Measurements from ENCODE around the gene SH2D5.

DNA sequence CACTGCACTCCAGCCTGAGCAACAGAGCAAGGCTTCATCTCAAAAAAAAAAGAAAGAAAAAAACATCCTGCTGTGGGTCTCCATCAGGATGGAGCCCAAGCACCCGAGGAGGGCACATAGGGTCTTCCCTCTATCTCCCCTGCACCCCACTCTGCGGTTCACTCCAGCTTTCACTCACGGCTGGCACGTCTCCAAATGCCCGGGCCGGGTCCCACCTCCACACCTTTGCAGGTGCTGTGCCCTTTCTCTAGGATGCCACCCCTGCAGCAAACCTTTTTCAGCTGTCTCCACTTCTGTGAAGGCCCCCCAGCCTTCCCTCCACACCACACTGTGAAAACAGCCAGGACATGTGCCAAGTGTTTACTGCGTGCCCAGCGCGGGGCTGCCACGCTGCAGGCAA, 48.9 kb downstream of the SH2D5 start:
- TF ChIP-seq RAD21 (conservative IDR thresholded peaks at IDR 0.05 in 1 of 2, IDR thresholded peaks at IDR 0.05 in 1 of 2), result no peak
- TF ChIP-seq, protein P1, sequence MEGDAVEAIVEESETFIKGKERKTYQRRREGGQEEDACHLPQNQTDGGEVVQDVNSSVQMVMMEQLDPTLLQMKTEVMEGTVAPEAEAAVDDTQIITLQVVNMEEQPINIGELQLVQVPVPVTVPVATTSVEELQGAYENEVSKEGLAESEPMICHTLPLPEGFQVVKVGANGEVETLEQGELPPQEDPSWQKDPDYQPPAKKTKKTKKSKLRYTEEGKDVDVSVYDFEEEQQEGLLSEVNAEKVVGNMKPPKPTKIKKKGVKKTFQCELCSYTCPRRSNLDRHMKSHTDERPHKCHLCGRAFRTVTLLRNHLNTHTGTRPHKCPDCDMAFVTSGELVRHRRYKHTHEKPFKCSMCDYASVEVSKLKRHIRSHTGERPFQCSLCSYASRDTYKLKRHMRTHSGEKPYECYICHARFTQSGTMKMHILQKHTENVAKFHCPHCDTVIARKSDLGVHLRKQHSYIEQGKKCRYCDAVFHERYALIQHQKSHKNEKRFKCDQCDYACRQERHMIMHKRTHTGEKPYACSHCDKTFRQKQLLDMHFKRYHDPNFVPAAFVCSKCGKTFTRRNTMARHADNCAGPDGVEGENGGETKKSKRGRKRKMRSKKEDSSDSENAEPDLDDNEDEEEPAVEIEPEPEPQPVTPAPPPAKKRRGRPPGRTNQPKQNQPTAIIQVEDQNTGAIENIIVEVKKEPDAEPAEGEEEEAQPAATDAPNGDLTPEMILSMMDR (IDR thresholded peaks at IDR 0.05), result no peak
- TF ChIP-seq, protein P2, sequence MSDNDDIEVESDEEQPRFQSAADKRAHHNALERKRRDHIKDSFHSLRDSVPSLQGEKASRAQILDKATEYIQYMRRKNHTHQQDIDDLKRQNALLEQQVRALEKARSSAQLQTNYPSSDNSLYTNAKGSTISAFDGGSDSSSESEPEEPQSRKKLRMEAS (IDR thresholded peaks at IDR 0.05), result no peak
- TF ChIP-seq KDM5A (IDR thresholded peaks at IDR 0.05), result no peak
- TF ChIP-seq POLR2A (IDR thresholded peaks at IDR 0.05; ENCODE audit: low read length), result no peak
- TF ChIP-seq JUNB (IDR thresholded peaks at IDR 0.05), result no peak
- TF ChIP-seq, protein P3, sequence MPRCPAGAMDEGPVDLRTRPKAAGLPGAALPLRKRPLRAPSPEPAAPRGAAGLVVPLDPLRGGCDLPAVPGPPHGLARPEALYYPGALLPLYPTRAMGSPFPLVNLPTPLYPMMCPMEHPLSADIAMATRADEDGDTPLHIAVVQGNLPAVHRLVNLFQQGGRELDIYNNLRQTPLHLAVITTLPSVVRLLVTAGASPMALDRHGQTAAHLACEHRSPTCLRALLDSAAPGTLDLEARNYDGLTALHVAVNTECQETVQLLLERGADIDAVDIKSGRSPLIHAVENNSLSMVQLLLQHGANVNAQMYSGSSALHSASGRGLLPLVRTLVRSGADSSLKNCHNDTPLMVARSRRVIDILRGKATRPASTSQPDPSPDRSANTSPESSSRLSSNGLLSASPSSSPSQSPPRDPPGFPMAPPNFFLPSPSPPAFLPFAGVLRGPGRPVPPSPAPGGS (IDR thresholded peaks at IDR 0.05), result no peak

All from A549 (cell line).